Astrocyte of the hippocampus (primary cell): ENCODE measurements around the gene COBLL1.
A peak's percentile ranks its signal among the peaks of the same experiment; 100 is the strongest.

Experiments
- DNase-seq: peaks from one replicate; pipeline ENCODE4 v3.0.0; 2011; ENCODE audit warnings: low read depth, low spot score

COBLL1 gene

GRCh38 chr2:164756773-164757172 is 84.8 kb downstream of the COBLL1 start:
- DNase-seq: no peak

GRCh38 chr2:164755952-164756351 is 85.7 kb downstream of the COBLL1 start:
- DNase-seq: no peak

- no peak for DNase-seq
Observed at GRCh38 chr2:164754157-164755093, 87.2 kb downstream of the COBLL1 start.

GRCh38 chr2:164752956-164753355 is 88.7 kb downstream of the COBLL1 start:
- no peak for DNase-seq

GRCh38 chr2:164747783-164748433 is 93.7 kb downstream of the COBLL1 start:
- DNase-seq: no peak

- DNase-seq: no peak
Observed at GRCh38 chr2:164747140-164747539, 94.5 kb downstream of the COBLL1 start.

- DNase-seq: no peak
Observed at GRCh38 chr2:164746713-164747112, 94.9 kb downstream of the COBLL1 start.

GRCh38 chr2:164745012-164745797 is 96.4 kb downstream of the COBLL1 start:
- DNase-seq: no peak

- no peak for DNase-seq
Observed at GRCh38 chr2:164742738-164743317, 98.8 kb downstream of the COBLL1 start.

- peak; percentile 62 for DNase-seq
Observed at GRCh38 chr2:164739966-164740365, 101.7 kb downstream of the COBLL1 start.

GRCh38 chr2:164737612-164738081 is 104.0 kb downstream of the COBLL1 start:
- DNase-seq: peak; percentile 77

- DNase-seq: peak; percentile 59
Observed at GRCh38 chr2:164735309-164735919, 106.2 kb downstream of the COBLL1 start.

- DNase-seq: no peak
Observed at GRCh38 chr2:164734196-164734595, 107.4 kb downstream of the COBLL1 start.

- no peak for DNase-seq
Observed at GRCh38 chr2:164725542-164725941, 116.1 kb downstream of the COBLL1 start.

GRCh38 chr2:164722616-164723338 is 118.8 kb downstream of the COBLL1 start:
- DNase-seq: no peak

- DNase-seq: no peak
Observed at GRCh38 chr2:164721430-164721829, 120.2 kb downstream of the COBLL1 start.

- DNase-seq: peak; percentile 46
Observed at GRCh38 chr2:164719996-164720941, 121.4 kb downstream of the COBLL1 start.

GRCh38 chr2:164717000-164717803 is 124.4 kb downstream of the COBLL1 start:
- DNase-seq: peak; percentile 42
